Activated CD4-positive, alpha-beta T cell treated with anti-CD3 and anti-CD28 coated beads for 24 hours (primary cell): ENCODE results near the gene KAZALD1.

ENCODE experiments used
- DNase-seq, 2 donors: peaks; one replicate each; pipeline ENCODE4 v3.0.0-alpha.2; 2020; ENCODE audit warnings: low read depth in 2 of 2

The KAZALD1 gene

GRCh38 chr10:101095004-101095403 lies 33.2 kb downstream of the KAZALD1 start:
- no peak for DNase-seq

GRCh38 chr10:101095550-101096213 lies 33.9 kb downstream of the KAZALD1 start:
- DNase-seq: peak; percentile 55 to 69

- no peak for DNase-seq
Observed at GRCh38 chr10:101096378-101096777, 34.6 kb downstream of the KAZALD1 start.

GRCh38 chr10:101097881-101098280 lies 36.1 kb downstream of the KAZALD1 start:
- DNase-seq: no peak

GRCh38 chr10:101099901-101100300 lies 38.1 kb downstream of the KAZALD1 start:
- no peak for DNase-seq

GRCh38 chr10:101101372-101101881 lies 39.6 kb downstream of the KAZALD1 start:
- DNase-seq: no peak

GRCh38 chr10:101103430-101103829 lies 41.6 kb downstream of the KAZALD1 start:
- DNase-seq: no peak

GRCh38 chr10:101106351-101106750 lies 44.6 kb downstream of the KAZALD1 start:
- no peak for DNase-seq

- no peak for DNase-seq
Observed at GRCh38 chr10:101107771-101108170, 46.0 kb downstream of the KAZALD1 start.

- DNase-seq: no peak
Observed at GRCh38 chr10:101110856-101111523, 49.2 kb downstream of the KAZALD1 start.

- DNase-seq: no peak
Observed at GRCh38 chr10:101111547-101111946, 49.8 kb downstream of the KAZALD1 start.

- DNase-seq: no peak
Observed at GRCh38 chr10:101112799-101113594, 51.2 kb downstream of the KAZALD1 start.

GRCh38 chr10:101113890-101114403 lies 52.2 kb downstream of the KAZALD1 start:
- DNase-seq: no peak

GRCh38 chr10:101114646-101115045 lies 52.9 kb downstream of the KAZALD1 start:
- DNase-seq: no peak
